IMR-90 (cell line): Measurements from ENCODE around the gene C10orf120.

ENCODE experiments used
- CTCF ChIP-seq: conservative IDR thresholded peaks from 2 replicates; pipeline ENCODE4 v1.5.1; 2012; ENCODE audit warnings: mild to moderate bottlenecking, low read depth, low read length, improper control_type of control experiment
- FOS ChIP-seq: fragments of 150-350 bp; IDR thresholded peaks from 2 replicates; pipeline ENCODE4 v1.6.1; 2016; ENCODE audit warnings: low read depth, low read length
- MXI1 ChIP-seq: IDR thresholded peaks from 2 replicates; pipeline ENCODE4 v1.6.1; 2012; ENCODE audit warnings: low read depth, mild to moderate bottlenecking, low read length, moderate library complexity, borderline replicate concordance
- NFE2L2 ChIP-seq: fragments of 150-350 bp; IDR thresholded peaks from 2 replicates; pipeline ENCODE4 v1.6.1; 2016; ENCODE audit warnings: low read depth, mild to moderate bottlenecking, low read length
- POLR2A ChIP-seq: IDR thresholded peaks from 2 replicates; pipeline ENCODE4 v1.6.1; 2012; ENCODE audit warnings: mild to moderate bottlenecking, low read depth, low read length

- no peak for TF ChIP-seq CTCF
- TF ChIP-seq NFE2L2 = no peak
- no peak for TF ChIP-seq POLR2A
- TF ChIP-seq MXI1 = no peak
- TF ChIP-seq FOS = no peak
Observed at GRCh38 chr10:122656741-122657140, 42.9 kb downstream of the C10orf120 start.
